GM19023 (cell line): Measurements from ENCODE around the gene ABHD5.

ENCODE experiments used
- ATAC-seq: cut with Tn5 transposase; IDR thresholded peaks from one replicate; pipeline ENCODE4 v1.9.1; 2021; ENCODE audit warnings: mild to moderate bottlenecking, moderate library complexity; ENCODE audit not compliant: unreplicated experiment

The ABHD5 gene

DNA sequence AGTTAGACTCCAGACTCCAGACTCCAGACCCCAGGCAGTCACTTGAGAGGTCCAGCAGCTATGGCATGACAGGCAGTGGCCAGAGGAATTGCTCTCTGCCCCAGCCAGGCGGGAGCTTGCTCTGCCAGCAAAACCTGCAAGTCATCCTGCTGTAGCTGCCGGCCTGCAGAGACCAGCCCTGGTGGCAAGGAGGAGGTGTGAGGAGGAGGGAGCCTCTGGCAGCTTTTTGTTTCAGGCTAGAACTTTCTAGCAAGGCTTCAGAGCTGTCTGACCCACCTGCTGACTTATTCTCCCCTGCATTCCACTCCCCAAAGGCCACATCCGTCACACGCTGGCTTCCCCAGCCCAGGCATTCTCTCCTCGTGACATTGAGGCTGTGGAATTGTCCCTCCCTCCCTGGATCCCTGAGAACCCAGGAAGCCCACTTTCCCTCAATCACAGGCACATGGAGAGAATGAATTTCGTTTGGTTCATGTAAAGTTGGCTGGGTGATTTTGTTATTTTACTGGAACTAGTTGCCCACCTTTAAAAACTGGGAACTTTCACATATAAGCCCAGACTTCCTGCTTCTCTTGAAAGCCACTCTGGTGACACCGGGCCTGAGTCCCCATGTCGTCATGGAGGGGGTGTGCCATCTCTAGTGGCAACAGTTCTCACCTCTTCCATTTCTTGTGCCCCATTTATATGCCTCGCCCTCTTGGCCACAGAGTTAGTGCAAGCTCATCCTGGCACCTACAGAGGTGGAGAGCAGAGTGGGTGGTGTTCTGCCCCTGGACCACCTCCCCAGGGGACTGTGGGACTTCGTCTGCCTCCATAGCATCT is 82.7 kb downstream of the ABHD5 start:
- no peak for ATAC-seq

GRCh38 chr3:43774799-43775198 is 84.1 kb downstream of the ABHD5 start:
- ATAC-seq = no peak

- ATAC-seq = no peak
Measured at GRCh38 chr3:43776101-43776500, 85.4 kb downstream of the ABHD5 start.

- no peak for ATAC-seq
Measured at GRCh38 chr3:43779850-43780249, 89.1 kb downstream of the ABHD5 start.

GRCh38 chr3:43782541-43782940 is 91.8 kb downstream of the ABHD5 start:
- no peak for ATAC-seq
